Mesodermal cell (in vitro differentiated cells): ENCODE measurements around the gene TIMM22.

Experiments
- H3K27ac ChIP-seq: 2 replicates; pipeline ENCODE4 v1.7.0; 2013; ENCODE audit warnings: mild to moderate bottlenecking, low read depth, low read length, moderate library complexity; ENCODE audit not compliant: severe bottlenecking
- H3K36me3 ChIP-seq: 2 replicates; pipeline ENCODE4 v1.7.1; 2013; ENCODE audit warnings: mild to moderate bottlenecking, low read length, moderate library complexity; ENCODE audit not compliant: control insufficient read depth, insufficient read depth
- H3K4me1 ChIP-seq: one replicate; pipeline ENCODE4 v1.7.1; 2013; ENCODE audit warnings: mild to moderate bottlenecking, low read length; ENCODE audit not compliant: insufficient read depth, control insufficient read depth, poor library complexity, severe bottlenecking
- H3K4me3 ChIP-seq: 2 replicates; pipeline ENCODE4 v1.7.0; 2013; ENCODE audit warnings: low read length, control low read depth, mild to moderate bottlenecking; ENCODE audit not compliant: insufficient read depth, poor library complexity, severe bottlenecking; ENCODE audit errors: extremely low read depth
- H3K9me3 ChIP-seq: 2 replicates; pipeline ENCODE4 v1.7.1; 2013; ENCODE audit warnings: mild to moderate bottlenecking, low read length, moderate library complexity; ENCODE audit not compliant: control insufficient read depth
- WGBS, 2 experiments: methylation state at CpG; one replicate each; pipeline ENCODE4 v1.1.5; 2013; ENCODE audit warnings: missing lambda C conversion rate in 2 of 2; ENCODE audit not compliant: insufficient coverage in 2 of 2; 5-methylcytosine and 5-hydroxymethylcytosine counted together

Gene TIMM22

GRCh38 chr17:1002771-1003555 lies 6.0 kb downstream of the TIMM22 start:
- H3K4me1 ChIP-seq, result peaks cover 47% of the 10 kb centered on the region
- 90% methylated on average over 17 of the region's 19 CpGs for WGBS, 2 experiments
- no peak overlapping the region for H3K27ac ChIP-seq
- peaks cover 69% of the 10 kb centered on the region for H3K36me3 ChIP-seq
- H3K4me3 ChIP-seq, result no peak overlapping the region
- no peaks in the 10 kb centered on the region for H3K9me3 ChIP-seq

GRCh38 chr17:1003633-1003971 lies 6.7 kb downstream of the TIMM22 start:
- Histone ChIP-seq H3K9me3 (no peaks in the 10 kb centered on the region), H3K36me3 (peaks cover 67% of the 10 kb centered on the region), H3K27ac (no peak overlapping the region), H3K4me3 (no peak overlapping the region), H3K4me1 (peaks cover 40% of the 10 kb centered on the region)
- 97 to 100% methylated on average over 4 of the region's 5 CpGs for WGBS, 2 experiments

- Histone ChIP-seq H3K36me3 (peaks cover 72% of the 10 kb centered on the region), H3K27ac (peak overlapping the region; percentile 41)
Observed at GRCh38 chr17:1003972-1004768, 7.2 kb downstream of the TIMM22 start.

GRCh38 chr17:1004769-1005295 lies 7.9 kb downstream of the TIMM22 start:
- Histone ChIP-seq H3K27ac (no peak overlapping the region), H3K4me1 (peaks cover 40% of the 10 kb centered on the region), H3K4me3 (no peak overlapping the region), H3K9me3 (no peaks in the 10 kb centered on the region), H3K36me3 (peaks cover 67% of the 10 kb centered on the region)
- 81 to 82% methylated on average over 9 of the region's 13 CpGs for WGBS, 2 experiments

More at GRCh38 chr17:1003972-1004768, 7.2 kb downstream of the TIMM22 start:
- Histone ChIP-seq H3K4me1 (peaks cover 40% of the 10 kb centered on the region), H3K4me3 (no peak overlapping the region), H3K9me3 (no peaks in the 10 kb centered on the region)
- 89 to 90% methylated on average over 25 to 30 of the region's 30 CpGs for WGBS, 2 experiments

GRCh38 chr17:1005361-1005946 lies 8.5 kb downstream of the TIMM22 start:
- 94% methylated on average over 21 to 23 of the region's 23 CpGs for WGBS, 2 experiments
- peaks cover 35% of the 10 kb centered on the region for H3K4me1 ChIP-seq
- H3K27ac ChIP-seq, result no peak overlapping the region
- H3K9me3 ChIP-seq, result no peaks in the 10 kb centered on the region
- H3K36me3 ChIP-seq, result peaks cover 67% of the 10 kb centered on the region
- H3K4me3 ChIP-seq, result no peak overlapping the region

- Histone ChIP-seq H3K4me1 (peaks cover 29% of the 10 kb centered on the region), H3K4me3 (no peak overlapping the region), H3K27ac (no peak overlapping the region)
Observed at GRCh38 chr17:1006054-1006453, 9.1 kb downstream of the TIMM22 start.

GRCh38 chr17:1007310-1008007 lies 10.5 kb downstream of the TIMM22 start:
- 92 to 96% methylated on average over 16 of the region's 16 CpGs for WGBS, 2 experiments
- H3K4me1 ChIP-seq, result peaks cover 16% of the 10 kb centered on the region
- peaks cover 51% of the 10 kb centered on the region for H3K36me3 ChIP-seq
- H3K4me3 ChIP-seq, result no peak overlapping the region
- H3K9me3 ChIP-seq, result no peaks in the 10 kb centered on the region
- no peak overlapping the region for H3K27ac ChIP-seq

More at GRCh38 chr17:1006054-1006453, 9.1 kb downstream of the TIMM22 start:
- H3K9me3 ChIP-seq, result no peaks in the 10 kb centered on the region
- 91 to 93% methylated on average over 8 to 16 of the region's 16 CpGs for WGBS, 2 experiments
- H3K36me3 ChIP-seq, result peaks cover 65% of the 10 kb centered on the region

- H3K4me3 ChIP-seq, result no peak overlapping the region
- WGBS, 2 experiments, result 92 to 97% methylated on average over 16 to 21 of the region's 21 CpGs
- peaks cover 44% of the 10 kb centered on the region for H3K36me3 ChIP-seq
- no peaks in the 10 kb centered on the region for H3K9me3 ChIP-seq
- no peak overlapping the region for H3K27ac ChIP-seq
- H3K4me1 ChIP-seq, result peaks cover 9% of the 10 kb centered on the region
Observed at GRCh38 chr17:1008008-1008761, 11.3 kb downstream of the TIMM22 start.

- H3K9me3 ChIP-seq, result no peaks in the 10 kb centered on the region
- H3K36me3 ChIP-seq, result peaks cover 38% of the 10 kb centered on the region
- 89% methylated on average over 8 to 14 of the region's 19 CpGs for WGBS, 2 experiments
- no peak overlapping the region for H3K27ac ChIP-seq
- H3K4me1 ChIP-seq, result peaks cover 4% of the 10 kb centered on the region
- H3K4me3 ChIP-seq, result no peak overlapping the region
Observed at GRCh38 chr17:1009229-1010085, 12.5 kb downstream of the TIMM22 start.
